Measurements from ENCODE around the gene ACCSL.

The ACCSL gene

DNA sequence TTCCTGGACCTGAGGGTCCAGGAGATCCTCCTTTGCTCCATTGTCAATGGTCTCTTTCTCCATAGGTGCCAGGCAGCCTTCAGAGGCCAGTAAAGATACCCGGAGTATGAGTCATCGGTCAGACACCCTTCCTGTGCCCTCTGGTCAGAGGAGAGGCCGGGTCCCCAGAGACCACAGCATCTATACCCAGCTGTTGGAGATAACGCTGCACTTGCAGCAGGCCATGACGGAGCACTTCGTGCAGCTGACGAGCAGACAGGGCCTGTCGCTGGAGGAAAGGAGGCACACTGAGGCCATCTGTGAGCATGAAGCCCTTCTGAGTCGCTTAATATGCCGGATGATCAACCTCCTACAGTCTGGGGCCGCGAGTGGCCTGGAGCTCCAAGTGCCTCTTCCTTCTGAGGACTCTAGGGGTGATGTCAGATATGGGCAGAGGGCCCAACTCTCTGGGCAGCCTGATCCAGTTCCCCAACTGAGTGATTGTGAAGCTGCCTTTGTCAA, at the start of gene ACCSL:
TSS of gene ACCSL (plus strand) at position 51 of the 501 bp plus-strand sequence. CDS start at position 107, 56 bp downstream.
- DNase-seq, result no peak

DNA sequence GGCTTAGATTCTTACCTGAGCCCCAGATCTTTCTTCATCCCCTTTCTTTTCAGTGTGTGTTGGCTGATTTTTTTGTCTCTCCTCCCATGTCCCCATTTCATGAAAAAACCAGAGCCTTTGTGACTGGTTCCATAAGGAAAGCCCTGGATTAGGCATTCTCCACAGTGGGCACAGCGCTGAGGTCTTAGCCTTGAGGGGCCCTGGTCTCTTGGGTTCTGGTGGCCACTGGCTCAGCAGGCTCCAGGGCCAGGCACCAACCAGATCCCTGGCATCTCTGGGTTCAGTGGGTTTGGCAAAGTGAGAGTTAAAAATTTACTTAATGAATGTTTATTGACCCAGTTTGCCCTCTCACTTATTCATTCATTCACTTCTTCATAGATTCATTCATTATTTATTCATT, 49.5 kb upstream of the ACCSL start:
- DNase-seq, result no peak

DNA sequence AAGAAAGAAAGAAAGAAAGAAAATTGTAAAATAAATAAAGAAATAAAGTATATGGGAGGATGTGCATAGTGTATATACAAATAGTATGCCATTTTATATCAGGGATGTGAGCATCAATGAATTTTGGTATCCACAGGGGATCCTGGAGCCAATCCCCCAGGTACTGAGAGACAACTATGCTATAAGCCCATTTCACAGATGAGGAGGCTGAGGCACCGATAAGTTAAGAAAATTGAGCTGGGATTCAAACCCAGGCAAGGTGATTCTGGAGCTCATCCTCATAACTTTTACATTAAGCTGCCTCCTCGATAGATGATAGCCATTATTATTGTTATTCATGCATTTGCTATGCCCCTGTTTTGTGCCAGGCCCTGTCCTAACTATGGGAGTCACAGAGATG, 47.0 kb upstream of the ACCSL start:
- DNase-seq, result no peak

DNA sequence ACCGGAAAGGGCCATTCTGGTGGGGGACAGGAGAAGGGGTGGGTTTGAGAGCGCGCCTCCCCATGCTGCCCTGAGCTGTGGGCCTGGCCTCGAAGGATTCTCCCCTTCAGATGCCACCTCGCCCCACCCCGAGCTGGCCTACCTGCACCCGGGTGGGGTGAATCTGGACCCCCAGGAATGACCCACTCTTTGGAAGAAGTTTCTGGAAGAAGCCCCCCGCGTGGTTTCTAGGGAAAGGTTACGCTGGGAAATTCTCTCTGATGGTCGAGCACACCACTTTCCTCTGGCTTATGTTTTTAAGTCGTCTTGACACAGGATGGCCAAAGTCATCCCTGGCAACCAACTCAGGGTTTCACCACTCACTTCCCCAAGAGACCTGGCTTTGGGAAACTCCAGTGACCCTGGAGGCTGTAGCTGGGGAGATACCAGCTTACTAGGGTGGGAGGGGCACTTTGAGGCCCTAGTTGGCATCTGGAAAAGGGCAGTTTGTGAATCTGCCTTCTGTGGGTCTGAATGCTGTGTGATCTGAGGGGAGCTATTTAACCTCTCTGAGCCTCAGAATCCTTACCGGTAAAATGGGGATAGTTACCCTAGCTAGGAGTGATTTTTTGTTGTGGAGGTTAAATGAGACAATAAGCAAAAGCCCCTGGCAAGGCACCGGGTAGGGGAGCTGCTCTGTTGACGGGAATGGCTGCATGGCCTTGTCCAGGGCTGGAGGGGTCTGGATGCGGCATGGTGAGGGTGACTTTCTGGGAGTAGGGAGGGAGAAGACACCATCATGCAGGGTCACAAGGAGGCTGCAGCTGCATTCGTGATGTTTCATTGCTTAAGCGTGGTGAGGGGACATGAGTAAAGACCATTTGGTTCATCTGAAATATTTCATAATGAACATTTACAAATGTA, 45.3 kb upstream of the ACCSL start:
- DNase-seq, result no peak

DNA sequence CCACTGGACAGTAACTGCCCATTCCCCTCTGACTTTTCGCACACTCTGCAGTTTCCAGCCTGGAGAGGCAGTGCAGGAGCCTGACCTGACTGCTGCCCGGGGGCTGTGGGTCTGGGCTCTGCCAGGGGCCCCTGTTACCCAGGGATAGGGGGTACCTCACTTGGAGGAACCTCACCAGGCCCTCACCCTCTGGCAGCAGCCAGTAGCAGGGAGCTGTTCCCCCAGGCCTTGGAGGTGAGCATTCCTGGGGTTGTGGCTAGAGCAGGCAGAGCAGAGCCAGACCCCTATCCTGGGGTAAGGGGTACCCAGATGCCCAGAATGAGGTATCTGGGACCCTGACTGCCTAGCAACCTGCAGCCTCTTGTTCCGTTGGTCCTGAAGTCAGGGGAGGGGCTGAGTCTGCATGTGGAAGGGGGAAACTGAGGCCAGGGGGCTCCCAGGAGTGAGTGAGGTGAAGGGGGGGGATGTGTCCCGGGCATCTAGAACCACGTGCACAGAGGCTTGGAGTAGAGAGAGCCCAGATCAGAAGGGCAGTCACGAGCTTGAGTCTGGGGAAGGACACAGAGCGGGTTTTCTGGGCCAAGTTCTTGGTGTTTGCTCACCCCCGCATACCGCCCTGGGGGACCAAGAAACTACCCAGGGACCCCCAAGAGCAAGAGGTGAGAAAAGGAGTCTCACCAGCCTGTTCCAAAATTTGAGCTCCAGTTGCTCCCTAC, 43.9 kb upstream of the ACCSL start:
- DNase-seq, result no peak

DNA sequence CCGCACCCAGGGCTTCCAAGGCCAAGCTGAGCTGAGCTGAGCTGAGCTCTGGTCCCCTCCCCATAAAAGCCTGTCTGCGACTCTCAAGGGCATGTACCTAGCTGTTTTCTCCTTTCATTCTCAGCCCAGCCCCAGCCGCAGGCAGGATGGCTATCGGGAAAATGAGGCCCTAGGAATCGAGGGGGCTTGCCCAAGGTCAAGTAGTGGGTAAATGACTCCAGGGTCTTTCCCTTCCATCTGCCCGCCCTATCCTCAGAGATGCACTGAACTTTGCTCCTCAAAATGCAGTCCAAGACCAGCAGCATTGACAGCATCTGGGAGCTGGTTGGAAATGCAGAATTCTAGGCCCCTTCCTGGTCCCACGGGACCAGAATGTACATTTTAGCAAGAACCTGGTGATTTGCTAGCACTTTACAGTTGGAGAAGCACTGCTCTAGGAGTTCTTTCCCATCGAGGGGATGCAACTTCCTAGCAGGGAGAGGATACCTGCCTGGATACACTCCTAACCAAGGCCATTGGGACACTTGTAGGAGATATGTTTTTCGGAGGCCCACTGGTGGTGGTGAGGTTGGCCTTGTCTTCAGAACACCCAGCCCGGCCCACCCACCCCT, 43.2 kb upstream of the ACCSL start:
- DNase-seq, result peak; percentile 63

DNA sequence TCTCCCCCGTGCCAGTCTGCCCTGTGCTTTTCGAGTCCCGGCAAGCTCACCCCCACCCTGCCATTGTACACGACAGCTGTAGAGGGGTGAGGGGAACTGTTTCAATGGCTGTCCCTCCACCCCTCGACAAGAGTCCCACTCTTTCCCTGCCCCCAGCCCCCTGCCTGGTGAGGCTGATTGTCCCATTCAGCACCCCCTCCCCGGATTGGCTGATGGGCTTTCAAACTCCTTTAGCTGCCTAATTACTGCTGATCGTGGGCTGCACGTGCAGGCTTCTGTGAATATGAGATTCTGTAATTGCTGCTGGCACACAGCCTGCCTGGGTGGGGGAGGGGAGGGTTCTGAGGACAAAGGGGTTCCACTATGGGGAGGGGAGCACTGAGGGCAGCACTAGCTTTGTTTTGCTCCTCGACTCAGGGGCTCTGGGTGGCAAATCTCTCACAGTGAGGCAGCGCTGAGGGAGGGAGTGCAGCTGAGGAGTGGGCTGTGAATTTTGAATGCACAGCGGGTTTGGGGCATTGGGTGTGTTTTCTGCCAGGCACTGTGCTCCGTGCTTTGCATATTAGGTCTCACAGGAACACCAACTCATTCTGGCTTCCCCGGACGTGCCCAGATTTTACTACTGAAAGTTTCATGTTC, 42.6 kb upstream of the ACCSL start:
- peak; percentile 79 for DNase-seq

DNA sequence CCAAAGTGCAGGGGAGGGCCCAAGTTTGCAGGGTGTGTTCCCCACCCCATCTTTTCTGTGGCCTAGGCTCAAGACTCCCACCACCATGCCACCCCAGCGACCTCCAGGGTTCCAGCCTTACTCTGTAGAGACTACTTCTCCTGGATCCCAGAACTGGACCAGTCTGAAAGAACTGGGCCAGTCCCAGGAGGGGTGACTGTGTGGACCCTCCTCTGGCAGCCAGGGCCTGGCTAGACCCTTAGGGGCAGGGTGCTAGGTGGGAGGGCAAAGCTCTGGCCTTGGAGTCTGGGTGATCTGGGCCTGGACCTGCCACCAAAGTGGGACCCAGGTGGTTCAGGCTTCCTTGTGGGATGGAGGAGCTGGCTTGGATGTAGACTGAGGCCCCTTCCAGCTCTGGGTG, 41.8 kb upstream of the ACCSL start:
- no peak for DNase-seq

DNA sequence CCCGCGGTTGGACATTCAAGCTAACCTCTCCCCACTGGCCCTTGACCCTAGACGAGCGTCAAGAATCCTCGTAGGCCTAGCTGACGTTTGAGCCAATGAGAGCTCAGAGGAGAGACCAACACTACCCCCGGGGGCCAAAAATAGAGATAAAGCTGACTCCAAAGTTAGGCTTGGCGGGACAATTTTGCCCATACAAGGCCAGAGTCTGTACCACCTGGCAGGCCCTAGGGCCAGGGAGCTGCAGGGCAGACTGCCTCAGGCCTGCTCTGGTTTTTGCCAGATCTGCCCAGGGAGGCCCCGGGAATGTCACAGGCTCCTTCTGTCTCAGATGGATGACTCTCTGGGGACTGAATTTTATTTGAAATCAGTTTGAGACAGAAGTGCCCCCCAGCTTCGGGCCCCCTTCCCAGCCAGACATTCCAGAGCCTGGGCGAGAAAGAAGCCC, 40.8 kb upstream of the ACCSL start:
- DNase-seq, result no peak

DNA sequence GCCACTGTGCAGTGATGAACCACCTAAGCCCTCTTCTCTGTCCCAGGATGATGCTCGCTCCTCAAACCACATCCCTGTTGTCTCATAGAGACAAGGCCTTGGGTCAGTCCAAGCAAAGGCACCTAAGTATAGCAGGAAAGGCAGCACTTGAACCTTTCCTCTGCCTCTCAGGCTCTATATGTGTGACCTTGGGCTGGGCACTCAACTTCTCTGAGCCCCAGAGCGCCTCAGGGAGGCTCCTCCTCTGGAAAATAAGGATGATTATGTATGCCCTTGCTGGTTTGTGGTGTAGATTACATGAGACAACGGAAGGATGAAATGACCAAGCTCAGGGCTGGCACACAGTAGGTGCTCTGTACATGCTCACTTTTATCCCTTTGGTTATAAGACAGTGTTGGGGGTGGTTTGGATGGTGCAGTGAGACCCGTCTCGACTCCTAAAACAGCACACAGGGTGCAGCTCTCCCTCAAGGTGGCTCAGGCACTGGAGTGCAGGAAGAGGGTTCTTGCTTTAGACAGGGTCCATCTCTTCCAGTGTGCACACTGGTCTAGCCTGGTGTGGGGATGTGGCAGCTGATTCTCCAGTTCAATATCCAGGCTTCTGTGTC, 40.2 kb upstream of the ACCSL start:
- DNase-seq, result no peak

DNA sequence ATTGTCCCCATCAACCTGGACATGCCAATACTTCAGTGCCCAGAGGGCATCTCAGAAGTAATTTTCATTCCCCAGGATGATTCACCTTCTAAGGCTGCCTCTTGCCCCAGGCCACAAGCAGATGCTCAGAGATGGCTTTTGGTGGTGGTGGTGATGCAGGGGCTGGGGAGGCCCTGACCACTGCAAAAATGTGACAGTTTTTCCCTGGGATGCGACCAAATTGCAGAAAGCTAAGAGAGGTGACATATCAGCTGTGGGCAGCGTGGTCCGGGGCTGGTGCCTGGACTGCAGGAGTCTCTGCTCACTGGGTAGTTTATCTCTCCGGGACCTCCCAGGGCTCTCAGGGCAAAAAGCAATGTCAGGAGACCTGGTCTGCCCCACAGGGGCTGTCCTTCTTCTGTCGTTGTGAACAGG, 39.7 kb upstream of the ACCSL start:
- no peak for DNase-seq

DNA sequence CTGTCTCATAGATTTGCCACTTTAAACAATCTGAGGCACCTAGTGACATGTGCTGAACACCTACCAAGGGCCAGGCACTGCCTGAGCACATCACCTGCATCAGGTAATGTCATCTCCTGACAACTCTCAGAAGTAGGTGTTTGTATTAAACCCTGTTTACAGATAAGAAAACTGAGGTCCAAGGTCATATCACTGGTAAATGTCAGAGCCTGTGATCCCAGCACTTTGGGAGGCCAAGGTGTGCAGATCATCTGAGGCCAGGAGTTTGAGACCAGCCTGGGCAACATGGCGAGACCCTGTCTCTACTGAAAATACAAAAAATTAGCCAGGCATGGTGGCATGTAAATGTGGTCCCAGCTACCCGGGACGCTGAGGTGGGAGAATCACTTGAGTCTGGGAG, 39.1 kb upstream of the ACCSL start:
- DNase-seq, result no peak

DNA sequence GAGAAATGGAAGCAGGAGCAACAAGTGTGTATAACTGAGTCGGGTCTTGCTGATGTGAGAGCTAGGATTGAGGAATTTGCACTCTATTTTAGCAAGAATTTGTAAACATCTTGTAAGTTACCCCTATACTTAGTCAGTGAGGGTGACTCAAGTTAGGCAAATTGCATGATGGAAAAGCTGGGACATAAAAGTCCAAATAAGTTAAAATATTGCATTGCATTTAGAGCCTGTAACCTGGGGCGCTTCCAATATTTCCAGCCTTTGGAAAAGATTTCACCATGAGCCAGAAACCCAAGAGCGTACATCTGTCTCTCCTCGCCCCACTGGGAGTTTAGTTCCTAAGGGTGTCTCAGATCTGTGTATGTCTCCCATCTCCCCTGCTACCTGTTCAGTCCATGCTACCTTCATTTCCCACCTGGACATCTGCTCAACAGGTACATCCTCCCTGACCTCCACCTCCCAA, 37.0 kb upstream of the ACCSL start:
- no peak for DNase-seq

DNA sequence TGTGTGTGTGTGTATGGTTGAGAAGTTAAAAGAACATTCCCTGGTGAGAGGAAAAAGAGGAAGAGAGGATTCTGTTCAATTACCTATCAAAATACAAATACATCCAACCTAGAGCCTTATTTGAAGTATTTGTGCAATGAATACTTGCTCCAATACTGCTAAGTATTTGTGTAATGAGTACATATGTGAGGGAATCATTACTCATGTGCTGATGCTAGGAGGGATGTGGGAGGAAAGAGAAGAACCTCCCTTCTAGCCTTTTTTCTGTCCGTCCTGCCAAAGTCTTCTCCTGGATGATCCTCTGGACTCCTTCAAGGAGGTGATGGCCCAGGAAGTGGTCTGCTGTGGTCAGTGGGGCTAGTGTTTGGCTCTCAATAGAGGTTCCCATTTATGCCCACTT, 36.0 kb upstream of the ACCSL start:
- no peak for DNase-seq

DNA sequence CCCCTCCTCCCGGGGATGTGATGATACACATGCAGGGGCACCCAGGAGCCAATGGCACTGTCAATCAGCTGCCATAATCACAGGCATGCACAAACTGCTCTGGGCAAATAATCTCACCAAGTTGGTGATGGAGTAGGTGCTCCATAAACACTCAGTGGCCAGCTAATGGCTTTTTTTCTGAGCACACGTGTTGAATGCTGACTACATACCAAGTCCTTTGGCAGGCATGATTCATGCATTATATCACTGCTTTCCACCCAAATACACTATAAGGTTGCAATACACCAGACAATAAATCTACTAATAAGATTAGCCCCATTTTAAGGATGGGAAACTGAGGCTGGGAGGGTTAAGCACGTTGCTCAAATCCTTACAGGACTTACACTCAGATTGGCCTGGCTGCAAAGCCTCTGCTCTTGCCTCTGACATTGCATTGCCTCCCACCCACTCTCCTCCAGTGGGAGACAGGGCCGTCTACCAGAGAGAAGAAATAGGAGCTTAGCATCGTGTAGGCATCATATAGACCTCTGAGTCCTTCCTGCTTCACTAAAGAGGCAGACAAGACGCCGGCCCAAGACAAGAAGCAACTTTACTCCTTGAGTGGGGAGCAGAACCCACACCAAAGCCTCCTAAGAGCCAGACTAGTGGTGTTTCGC, 32.7 kb upstream of the ACCSL start:
- DNase-seq, result no peak

DNA sequence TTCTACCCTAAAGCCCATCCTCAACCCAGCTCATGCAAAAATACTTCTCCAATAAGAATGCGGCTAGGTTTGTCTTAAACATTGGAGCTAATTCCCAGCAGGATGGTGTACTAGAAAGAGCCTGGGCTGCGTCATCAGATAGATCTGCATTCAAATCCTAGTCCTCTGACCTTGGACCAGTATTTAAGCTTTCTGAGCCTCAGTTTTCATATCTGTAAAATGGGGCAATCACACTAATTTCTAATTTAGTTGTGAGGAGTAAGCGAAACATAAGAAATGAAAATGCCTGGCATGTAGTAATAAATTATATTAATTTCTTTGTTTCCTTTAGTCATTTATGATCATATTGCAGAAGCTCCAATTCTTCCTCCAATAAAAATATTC, 32.2 kb upstream of the ACCSL start:
- DNase-seq, result no peak

DNA sequence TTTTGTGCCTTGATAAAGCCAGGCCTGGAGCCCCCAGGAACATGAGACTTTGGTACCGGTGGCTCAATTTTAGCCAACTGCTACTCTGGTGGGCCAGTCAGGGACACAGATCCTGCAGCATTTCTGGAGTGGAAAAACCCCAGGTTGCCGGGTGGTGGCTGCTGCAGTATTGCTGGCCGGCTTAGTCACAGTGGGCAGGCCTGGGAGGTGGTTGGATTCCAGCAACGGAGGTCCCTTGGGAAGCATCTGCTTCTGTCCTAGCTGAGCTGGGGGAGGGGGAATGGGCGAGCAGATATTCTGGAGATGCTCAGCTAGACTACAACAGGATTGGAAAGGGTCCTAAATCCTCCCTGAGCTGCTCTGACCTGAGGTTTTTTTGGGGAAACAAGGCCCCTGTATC, 31.6 kb upstream of the ACCSL start:
- no peak for DNase-seq

DNA sequence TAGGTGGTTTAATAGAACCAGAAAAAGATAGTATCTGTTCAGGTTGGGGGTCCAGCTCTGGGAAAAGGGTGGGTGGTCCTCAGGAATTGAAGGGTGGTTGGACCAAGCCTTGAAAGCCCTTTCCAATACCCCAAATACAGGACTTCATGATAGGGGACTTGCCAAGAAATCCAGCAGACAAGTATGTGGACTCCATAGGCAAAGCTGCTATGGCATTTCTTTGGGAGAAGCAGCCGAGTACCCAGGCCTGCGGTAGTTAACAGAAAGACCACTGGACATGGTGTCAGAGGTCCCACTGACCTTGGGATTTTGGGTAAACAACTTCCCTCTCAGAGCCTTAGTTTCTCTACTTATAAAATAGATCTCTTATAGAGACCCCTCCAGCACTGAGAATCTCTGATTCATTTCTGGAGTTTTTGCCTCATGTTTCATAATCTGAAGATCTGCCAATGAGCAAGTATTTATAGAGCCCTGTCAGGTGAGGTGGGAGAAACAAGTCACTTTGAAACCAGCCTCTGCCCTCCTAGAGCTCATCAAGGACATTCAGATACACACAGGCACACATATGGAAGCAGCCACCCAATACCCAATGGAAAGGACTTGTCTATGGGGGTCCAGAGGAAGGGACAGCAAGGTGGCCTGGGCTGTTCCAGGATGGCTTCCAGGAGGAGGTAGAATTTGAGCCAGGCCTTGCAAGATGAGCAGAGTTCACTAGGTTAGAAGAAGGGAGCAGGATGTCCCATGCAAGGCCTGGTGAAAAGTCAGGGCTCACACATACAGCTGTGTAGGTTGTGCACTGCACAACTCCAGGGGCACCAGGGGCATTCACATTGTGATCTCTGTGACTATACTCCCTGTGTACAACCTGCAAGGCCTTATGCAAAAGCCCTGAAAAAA, 31.0 kb upstream of the ACCSL start:
- no peak for DNase-seq

DNA sequence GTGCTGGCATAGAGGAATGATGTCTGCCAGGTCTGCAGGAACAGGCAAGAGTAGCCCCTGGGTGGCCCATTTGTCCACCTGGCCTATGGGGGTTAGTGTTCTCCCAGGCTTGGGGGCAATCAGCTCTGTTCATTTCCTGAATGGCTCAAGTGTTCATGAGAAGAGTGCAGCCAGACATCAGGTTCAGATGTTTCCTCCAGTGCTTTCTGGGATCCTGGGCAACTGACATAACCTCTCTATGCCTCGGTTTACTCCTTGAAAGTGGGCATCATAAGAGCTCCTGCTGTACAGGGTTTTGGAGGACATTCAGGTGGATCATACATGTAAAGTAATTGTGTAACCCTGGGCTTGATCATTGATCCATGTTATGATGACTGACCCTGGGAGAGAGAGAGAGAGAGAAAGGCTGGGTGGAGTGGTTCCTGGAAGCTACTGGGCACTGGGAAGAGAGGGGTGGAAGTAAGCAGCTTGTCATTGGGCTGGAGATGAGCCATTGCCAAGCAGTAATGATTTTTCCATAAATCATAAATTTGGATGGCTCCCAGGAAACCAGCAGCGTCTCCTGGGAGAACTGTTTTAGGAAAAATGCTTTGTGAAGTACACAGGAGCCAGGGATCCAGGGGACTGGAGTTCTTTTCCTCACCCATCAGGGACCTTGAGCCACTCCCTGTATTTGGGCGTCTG, 30.2 kb upstream of the ACCSL start:
- DNase-seq, result peak; percentile 42

DNA sequence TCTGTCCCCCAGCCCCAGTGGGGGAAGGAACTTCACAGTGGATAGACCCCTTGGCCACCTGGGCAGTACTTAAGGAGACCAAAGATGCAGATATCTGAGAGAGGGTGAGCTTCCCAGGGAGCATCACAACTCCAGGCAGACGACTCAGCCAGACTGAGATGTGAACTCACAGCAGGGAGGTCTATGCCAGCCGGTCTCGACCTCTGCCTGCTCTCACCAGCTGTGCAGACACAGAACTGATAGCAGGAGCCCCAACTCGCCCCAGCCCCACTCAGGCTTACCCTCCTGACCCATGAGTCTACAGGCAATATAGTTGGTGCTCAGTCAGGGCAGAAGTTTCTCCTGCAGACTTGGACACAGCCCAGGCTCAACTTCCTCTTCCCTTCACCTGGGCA, 29.7 kb upstream of the ACCSL start:
- peak; percentile 22 for DNase-seq
